Osteocyte (in vitro differentiated cells): ENCODE data around the gene SERPINA3. TPM values are rescaled to one million over a fixed set of nuclear protein-coding genes. Genes with fewer than 3 reads are reported as not detected.

Source experiments
- DNase-seq: peaks from one replicate; pipeline ENCODE4 v3.0.0; 2021; ENCODE audit warnings: mixed read lengths; ENCODE audit not compliant: unreplicated experiment; ENCODE audit errors: extremely low spot score
- H3K27ac Mint-ChIP-seq: one replicate; pipeline ENCODE4 v1.8.0; 2021; ENCODE audit warnings: mild to moderate bottlenecking, mixed read lengths; ENCODE audit not compliant: unreplicated experiment
- H3K27me3 Mint-ChIP-seq: one replicate; pipeline ENCODE4 v1.8.0; 2021; ENCODE audit warnings: mixed read lengths; ENCODE audit not compliant: unreplicated experiment
- H3K36me3 Mint-ChIP-seq: one replicate; pipeline ENCODE4 v1.8.0; 2021; ENCODE audit warnings: mixed read lengths; ENCODE audit not compliant: unreplicated experiment
- H3K4me1 Mint-ChIP-seq: one replicate; pipeline ENCODE4 v1.8.0; 2021; ENCODE audit warnings: mixed read lengths; ENCODE audit not compliant: unreplicated experiment
- H3K4me3 Mint-ChIP-seq: one replicate; pipeline ENCODE4 v1.8.0; 2021; ENCODE audit warnings: mild to moderate bottlenecking, moderate library complexity, mixed read lengths; ENCODE audit not compliant: unreplicated experiment
- H3K9me3 Mint-ChIP-seq: one replicate; pipeline ENCODE4 v1.8.0; 2021; ENCODE audit warnings: mixed read lengths; ENCODE audit not compliant: unreplicated experiment
- total RNA-seq: library from RNA; stranded (reverse); gene quantifications from 2 replicates; pipeline ENCODE4 v1.2.1, GENCODE V29; 2021
- TF ChIP-seq, protein P1 (sequence below): fragments of 200-600 bp; sonication (generic); IDR thresholded peaks from 2 replicates; pipeline ENCODE4 v1.5.0; 2021; ENCODE audit warnings: antibody characterized with exemption, mild to moderate bottlenecking, moderate library complexity

Gene SERPINA3
- total RNA-seq, 1 donor from 2014 or later: 1.2 TPM

GRCh38 chr14:94643316-94644101 is 31.3 kb downstream of the SERPINA3 start:
- Mint-ChIP-seq H3K27ac (no peak overlapping the region), H3K36me3 (no peaks in the 10 kb centered on the region), H3K4me3 (no peak overlapping the region), H3K27me3 (no peaks in the 10 kb centered on the region), H3K9me3 (no peaks in the 10 kb centered on the region), H3K4me1 (peaks cover 12% of the 10 kb centered on the region)
- DNase-seq: peak; percentile 60
- TF ChIP-seq, protein P1, sequence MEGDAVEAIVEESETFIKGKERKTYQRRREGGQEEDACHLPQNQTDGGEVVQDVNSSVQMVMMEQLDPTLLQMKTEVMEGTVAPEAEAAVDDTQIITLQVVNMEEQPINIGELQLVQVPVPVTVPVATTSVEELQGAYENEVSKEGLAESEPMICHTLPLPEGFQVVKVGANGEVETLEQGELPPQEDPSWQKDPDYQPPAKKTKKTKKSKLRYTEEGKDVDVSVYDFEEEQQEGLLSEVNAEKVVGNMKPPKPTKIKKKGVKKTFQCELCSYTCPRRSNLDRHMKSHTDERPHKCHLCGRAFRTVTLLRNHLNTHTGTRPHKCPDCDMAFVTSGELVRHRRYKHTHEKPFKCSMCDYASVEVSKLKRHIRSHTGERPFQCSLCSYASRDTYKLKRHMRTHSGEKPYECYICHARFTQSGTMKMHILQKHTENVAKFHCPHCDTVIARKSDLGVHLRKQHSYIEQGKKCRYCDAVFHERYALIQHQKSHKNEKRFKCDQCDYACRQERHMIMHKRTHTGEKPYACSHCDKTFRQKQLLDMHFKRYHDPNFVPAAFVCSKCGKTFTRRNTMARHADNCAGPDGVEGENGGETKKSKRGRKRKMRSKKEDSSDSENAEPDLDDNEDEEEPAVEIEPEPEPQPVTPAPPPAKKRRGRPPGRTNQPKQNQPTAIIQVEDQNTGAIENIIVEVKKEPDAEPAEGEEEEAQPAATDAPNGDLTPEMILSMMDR: no peak

DNA sequence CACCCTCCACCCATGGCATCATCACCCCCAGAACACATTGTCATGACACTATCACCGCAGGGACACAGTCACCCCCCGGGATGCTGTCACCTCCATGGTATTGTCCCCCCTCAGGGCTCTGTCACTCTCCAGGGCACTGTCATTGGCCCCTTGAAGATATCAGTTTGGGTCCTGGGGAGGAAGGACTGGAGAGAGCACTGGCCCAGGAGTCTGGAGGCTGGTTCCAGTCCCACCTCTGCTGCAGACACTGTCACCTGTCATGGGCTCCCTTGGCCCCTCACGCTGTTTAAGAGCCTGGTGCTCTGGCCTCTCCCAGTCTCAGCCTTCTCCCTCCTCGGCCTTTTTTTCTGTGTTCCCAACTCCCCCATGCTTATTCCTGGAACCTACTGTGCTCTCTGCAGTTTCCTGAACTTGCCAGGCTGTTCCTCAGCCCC is 31.9 kb downstream of the SERPINA3 start:
- no peaks in the 10 kb centered on the region for H3K27me3 Mint-ChIP-seq
- peak; percentile 51 for DNase-seq
- TF ChIP-seq, protein P1: no peak
- no peaks in the 10 kb centered on the region for H3K9me3 Mint-ChIP-seq
- peaks cover 10% of the 10 kb centered on the region for H3K4me1 Mint-ChIP-seq
- no peak overlapping the region for H3K27ac Mint-ChIP-seq
- no peak overlapping the region for H3K4me3 Mint-ChIP-seq
- H3K36me3 Mint-ChIP-seq: no peaks in the 10 kb centered on the region

DNA sequence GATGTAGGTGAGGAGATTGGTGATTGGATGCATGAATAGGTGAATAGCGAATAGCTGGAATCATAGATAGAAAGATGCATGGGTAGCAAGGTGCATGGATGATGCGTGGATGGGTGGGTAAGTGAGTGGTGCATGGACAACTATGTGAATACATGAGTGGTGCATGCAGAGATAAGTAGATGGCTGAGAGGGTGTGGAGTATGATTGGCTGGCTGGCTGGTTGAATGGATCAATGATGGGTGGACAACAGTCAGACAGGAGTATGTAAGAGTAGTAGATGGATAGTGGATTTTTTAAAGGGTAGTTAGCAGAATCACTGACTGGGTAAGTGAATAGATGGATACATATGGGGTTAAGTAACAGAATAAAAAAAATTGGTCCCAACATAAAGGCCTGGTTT is 33.9 kb downstream of the SERPINA3 start:
- no peak overlapping the region for H3K27ac Mint-ChIP-seq
- TF ChIP-seq, protein P1: no peak

GRCh38 chr14:94646481-94646880 is 34.3 kb downstream of the SERPINA3 start:
- H3K4me1 Mint-ChIP-seq: peaks cover 10% of the 10 kb centered on the region
- no peak overlapping the region for H3K27ac Mint-ChIP-seq
- H3K27me3 Mint-ChIP-seq: no peaks in the 10 kb centered on the region
- TF ChIP-seq, protein P1: no peak
- DNase-seq: peak; percentile 77
- no peaks in the 10 kb centered on the region for H3K36me3 Mint-ChIP-seq
- no peaks in the 10 kb centered on the region for H3K9me3 Mint-ChIP-seq
- no peak overlapping the region for H3K4me3 Mint-ChIP-seq

More for the DNA sequence above, 33.9 kb downstream of the SERPINA3 start:
- DNase-seq: peak; percentile 21
- no peaks in the 10 kb centered on the region for H3K27me3 Mint-ChIP-seq
- no peak overlapping the region for H3K4me3 Mint-ChIP-seq
- H3K36me3 Mint-ChIP-seq: no peaks in the 10 kb centered on the region
- no peaks in the 10 kb centered on the region for H3K9me3 Mint-ChIP-seq
- peaks cover 10% of the 10 kb centered on the region for H3K4me1 Mint-ChIP-seq

DNA sequence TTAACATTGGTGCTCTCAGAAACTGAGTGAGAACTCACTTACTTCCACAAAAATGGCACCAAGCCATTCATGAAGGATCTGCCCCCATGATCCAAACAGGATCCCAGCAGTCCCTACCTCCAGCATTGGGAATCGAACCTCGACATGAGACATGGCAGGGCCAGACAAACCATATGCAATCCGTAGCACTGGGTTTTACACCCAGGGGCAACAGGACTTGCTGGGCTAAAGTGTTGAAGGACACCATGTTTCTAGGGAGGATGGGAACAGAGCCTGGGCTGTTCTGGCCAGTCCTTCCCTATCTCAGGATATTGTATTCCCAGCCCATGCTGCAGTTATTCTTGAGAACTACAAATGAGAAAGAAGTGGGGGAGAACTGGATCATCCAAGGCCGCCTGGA is 36.6 kb downstream of the SERPINA3 start:
- no peak overlapping the region for H3K4me3 Mint-ChIP-seq
- H3K36me3 Mint-ChIP-seq: no peaks in the 10 kb centered on the region
- TF ChIP-seq, protein P1: no peak
- H3K27ac Mint-ChIP-seq: no peak overlapping the region
- no peaks in the 10 kb centered on the region for H3K27me3 Mint-ChIP-seq
- peak; percentile 46 for DNase-seq
- peaks cover 10% of the 10 kb centered on the region for H3K4me1 Mint-ChIP-seq
- no peaks in the 10 kb centered on the region for H3K9me3 Mint-ChIP-seq
